HepG2 (cell line): ENCODE results near the gene TMEM220. TPM values are rescaled to one million over a fixed set of nuclear protein-coding genes. Genes with fewer than 3 reads are reported as not detected.

Source experiments
- KLF11 ChIP-seq: IDR thresholded peaks from 2 replicates; pipeline ENCODE4 v1.6.1; 2016; ENCODE audit warnings: missing compliant biosample characterization
- MAFG ChIP-seq: sonication (generic); formaldehyde crosslinking; IDR thresholded peaks from 2 replicates; pipeline ENCODE4 v1.5.1; 2020; ENCODE audit warnings: mild to moderate bottlenecking, missing genetic modification reagents
- PRDM10 ChIP-seq: sonication (generic); formaldehyde crosslinking; IDR thresholded peaks from 2 replicates; pipeline ENCODE4 v1.4.0; 2020; ENCODE audit warnings: low read depth, missing genetic modification reagents
- SALL2 ChIP-seq: sonication (generic); formaldehyde crosslinking; IDR thresholded peaks from 2 replicates; pipeline ENCODE4 v1.8.1; 2023; ENCODE audit warnings: mild to moderate bottlenecking, missing genetic modification reagents, inconsistent platforms
- SOX13 ChIP-seq, 3 experiments: fragments of 450-650 bp in 1 of 3; sonication (generic) in 1 of 3; formaldehyde crosslinking in 1 of 3; IDR thresholded peaks in 2 of 3; conservative IDR thresholded peaks in 1 of 3; 2 replicates each; pipeline versions ENCODE4 v1.5.0 to v1.6.1; 2016 to 2020; ENCODE audit warnings: antibody characterized with exemption in 1 of 3, mild to moderate bottlenecking in 1 of 3, missing compliant biosample characterization in 1 of 3, missing genetic modification reagents in 1 of 3, moderate library complexity in 1 of 3
- SP4 ChIP-seq: sonication (generic); formaldehyde crosslinking; IDR thresholded peaks from 2 replicates; pipeline ENCODE4 v1.8.1; 2023; ENCODE audit warnings: mild to moderate bottlenecking, missing genetic modification reagents
- TERF1 ChIP-seq: sonication (generic); formaldehyde crosslinking; IDR thresholded peaks from 2 replicates; pipeline ENCODE4 v1.8.0; 2022; ENCODE audit warnings: mild to moderate bottlenecking, missing genetic modification reagents, moderate library complexity
- ZBED4 ChIP-seq: sonication (generic); formaldehyde crosslinking; IDR thresholded peaks from 2 replicates; pipeline ENCODE4 v1.4.0; 2020; ENCODE audit warnings: missing genetic modification reagents, borderline replicate concordance
- ZMYM4 ChIP-seq: sonication (generic); formaldehyde crosslinking; IDR thresholded peaks from 2 replicates; pipeline ENCODE4 v1.8.1; 2023; ENCODE audit warnings: mild to moderate bottlenecking, missing genetic modification reagents
- ZNF331 ChIP-seq: sonication (generic); formaldehyde crosslinking; IDR thresholded peaks from 2 replicates; pipeline ENCODE4 v1.4.0; 2020; ENCODE audit warnings: missing genetic modification reagents
- ZNF552 ChIP-seq: sonication (generic); formaldehyde crosslinking; IDR thresholded peaks from 2 replicates; pipeline ENCODE4 v1.9.0; 2022; ENCODE audit warnings: missing genetic modification reagents, mild to moderate bottlenecking, borderline replicate concordance
- ZNF879 ChIP-seq: sonication (generic); formaldehyde crosslinking; IDR thresholded peaks from 2 replicates; pipeline ENCODE4 v1.8.1; 2023; ENCODE audit warnings: missing genetic modification reagents
- polyA plus RNA-seq, 8 experiments: library from polyadenylated mRNA; depleted of rRNA in 3 of 8; stranded (reverse) in 7 of 8; unstranded in 1 of 8; fragments of >200 nt; fragmentation: Illumina TruSeq in 4 of 8; extraction: Trizol in 4 of 8; gene quantifications; 2 replicates each; pipeline versions ENCODE4 v1.2.1 to v1.2.3, GENCODE V29; 2011 to 2016; ENCODE audit warnings: low read depth in 4 of 8, missing spikeins in 1 of 8, mixed read lengths in 1 of 8; ENCODE audit not compliant: insufficient read depth in 1 of 8
- total RNA-seq, 5 experiments: library from RNA; depleted of rRNA; stranded (reverse); fragments of >200 nt; fragmentation: Illumina TruSeq; extraction: Trizol; gene quantifications; 2 replicates each; pipeline ENCODE4 v1.2.3, GENCODE V29; 2016; ENCODE audit warnings: low read depth in 1 of 5

TMEM220 gene
- total and polyA plus RNA-seq, 2 of the 13 experiments (the other 11 are each of a cell fraction or from before 2014, with no cell fraction given), result 1.3 to 2.2 TPM

DNA sequence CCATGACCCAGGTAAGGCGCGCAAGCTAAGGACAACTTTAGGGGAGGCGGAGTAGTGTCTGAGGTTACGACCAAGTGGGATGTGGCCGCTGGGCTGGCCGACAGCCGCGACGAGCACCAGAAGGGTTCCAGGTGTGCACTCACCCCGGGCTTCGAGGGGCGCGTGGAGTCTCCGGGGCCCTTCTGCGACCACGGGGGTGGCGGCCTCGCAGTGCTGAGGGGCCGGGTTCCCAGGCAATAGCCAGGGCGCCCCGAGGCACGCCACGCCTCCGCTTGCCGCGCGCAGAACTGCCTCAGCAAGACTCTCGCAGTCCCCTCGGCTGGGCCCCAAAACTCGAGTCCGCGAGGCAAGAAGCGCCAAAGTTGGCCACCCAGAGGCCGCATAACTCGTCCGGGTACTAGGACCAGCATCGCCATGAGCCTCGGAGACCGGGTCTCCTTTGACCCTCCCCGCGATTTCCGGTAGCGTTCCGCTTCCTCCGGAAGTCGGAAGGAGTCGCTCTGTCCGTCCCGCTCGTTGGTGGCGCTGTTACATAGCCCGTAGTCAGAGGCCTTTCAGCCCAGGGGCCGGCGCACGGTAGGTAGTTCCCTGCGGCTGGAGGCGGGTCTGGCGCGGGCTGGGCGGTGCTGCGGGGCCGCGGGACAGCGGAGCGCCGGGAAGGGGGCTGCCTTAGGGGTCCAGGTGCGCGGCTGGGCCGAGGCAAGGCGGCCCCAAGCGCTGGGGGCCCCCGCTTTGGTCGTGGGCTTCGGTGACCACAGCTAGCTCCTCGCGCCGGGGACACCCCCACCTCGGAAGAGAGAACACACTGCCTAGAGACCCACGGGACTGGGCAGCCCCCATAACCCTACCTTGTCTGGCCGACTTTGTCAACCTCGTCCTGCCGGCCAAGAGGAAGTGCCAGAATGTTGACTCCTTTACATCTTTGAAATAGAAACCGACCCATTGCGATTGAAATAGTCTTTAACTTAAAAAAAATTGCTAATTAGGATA lies 32.4 kb downstream of the TMEM220 start, which contains the start of the genes ADPRM and SCO1 (continued):
- TF ChIP-seq TERF1 (CRISPR knock-in tag) (no peak), ZNF879 (CRISPR knock-in tag) (peak; percentile 54; the same call in 1 of the 2 replicates), SALL2 (CRISPR knock-in tag) (peak; percentile 86), SOX13 (IDR thresholded peaks at IDR 0.05) (peak; percentile 45; the same call in 1 of the 2 replicates), SOX13 (CRISPR knock-in tag; conservative IDR thresholded peaks at IDR 0.05 in 1 of 2, IDR thresholded peaks at IDR 0.05 in 1 of 2) (peak in 1 of 2 experiments; percentile 62; a peak in 1 of 4 replicates), ZBED4 (CRISPR knock-in tag) (peak; percentile 54; the same call in 1 of the 2 replicates), ZMYM4 (CRISPR knock-in tag) (peak; percentile 95), ZNF552 (peak; percentile 75; the same call in 1 of the 2 replicates), ZNF331 (CRISPR knock-in tag) (peak; percentile 80; the same call in 1 of the 2 replicates), MAFG (CRISPR knock-in tag) (no peak), KLF11 (CRISPR knock-in tag) (0 out of 2 replicates have a peak, but pooled peaks have one; percentile 82), SP4 (CRISPR knock-in tag) (peak; percentile 71), PRDM10 (CRISPR knock-in tag) (0 out of 2 replicates have a peak, but pooled peaks have one; percentile 50)
